NCI-H2107 treated with DMSO at 0.1 percent for 48 hours (cell line): ENCODE data around the gene NPB.

ENCODE experiments used
- DNase-seq: peaks from one replicate; lab custom pipeline; 2025; ENCODE audit not compliant: unreplicated experiment; lab: John Stamatoyannopoulos, UW

NPB gene

GRCh38 chr17:81924557-81925532 is 22.8 kb downstream of the NPB start:
- DNase-seq = no peak

DNA sequence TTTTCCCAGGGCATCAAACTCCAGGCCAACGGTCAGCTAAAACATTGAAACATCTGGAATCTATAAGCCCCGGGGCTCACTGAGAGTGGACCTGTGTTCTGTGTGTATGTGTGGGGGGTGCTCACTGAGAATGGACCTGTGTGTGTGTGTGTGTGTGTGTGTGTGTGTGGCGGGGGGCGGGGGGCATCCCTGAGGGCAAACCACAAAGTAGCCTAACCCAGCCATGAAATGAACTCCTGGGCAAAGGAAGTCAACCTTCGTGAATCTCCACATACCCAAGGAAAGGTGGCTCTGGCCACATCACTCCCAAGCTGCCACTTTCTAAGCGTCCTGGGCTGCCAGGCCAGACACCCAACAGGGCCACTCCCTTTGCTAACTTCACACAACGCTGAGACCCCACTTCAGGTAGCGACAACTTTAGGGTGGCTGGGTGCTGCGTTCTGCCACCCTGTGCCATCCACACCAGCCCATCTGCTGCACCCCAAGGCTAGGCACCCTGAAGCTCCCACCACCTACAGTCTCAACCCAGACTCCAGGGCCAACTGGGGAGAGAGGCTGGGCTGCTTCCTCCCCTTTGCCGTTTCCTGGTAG is 23.9 kb downstream of the NPB start:
- DNase-seq = no peak

DNA sequence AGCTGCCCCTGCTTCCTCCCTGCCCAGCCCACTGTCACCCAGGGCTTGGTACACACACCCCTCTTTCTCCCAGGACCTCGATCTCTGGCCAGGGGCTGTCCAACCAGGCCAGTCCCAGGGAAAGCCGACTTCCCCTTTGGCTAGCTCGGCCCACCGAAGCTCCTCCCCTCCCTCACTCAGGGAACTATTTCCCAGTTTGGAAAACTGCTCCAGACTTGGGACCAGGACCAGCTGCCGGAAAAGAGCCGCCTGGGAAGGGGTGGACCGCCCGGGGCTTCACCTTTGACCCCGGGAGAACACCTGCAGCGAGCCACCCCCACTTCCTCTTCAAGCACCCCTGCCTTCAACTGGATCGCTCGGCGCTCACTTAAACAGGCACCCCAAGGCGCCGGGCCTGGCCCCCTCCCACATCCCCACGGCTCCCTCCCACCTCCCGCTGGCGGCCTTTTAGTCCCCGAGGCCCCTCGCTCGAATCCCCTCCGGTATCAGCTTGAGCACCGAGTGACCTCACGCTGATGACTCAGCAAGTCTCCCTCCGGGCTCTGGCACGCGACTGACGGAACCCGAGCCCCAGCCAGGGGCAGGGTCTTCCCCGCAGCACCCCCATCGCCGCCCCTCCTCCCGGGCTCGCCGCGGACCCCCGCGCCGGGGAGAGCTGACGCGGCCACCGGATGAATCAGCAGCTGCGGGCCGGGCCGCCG is 24.6 kb downstream of the NPB start:
- DNase-seq = no peak

DNA sequence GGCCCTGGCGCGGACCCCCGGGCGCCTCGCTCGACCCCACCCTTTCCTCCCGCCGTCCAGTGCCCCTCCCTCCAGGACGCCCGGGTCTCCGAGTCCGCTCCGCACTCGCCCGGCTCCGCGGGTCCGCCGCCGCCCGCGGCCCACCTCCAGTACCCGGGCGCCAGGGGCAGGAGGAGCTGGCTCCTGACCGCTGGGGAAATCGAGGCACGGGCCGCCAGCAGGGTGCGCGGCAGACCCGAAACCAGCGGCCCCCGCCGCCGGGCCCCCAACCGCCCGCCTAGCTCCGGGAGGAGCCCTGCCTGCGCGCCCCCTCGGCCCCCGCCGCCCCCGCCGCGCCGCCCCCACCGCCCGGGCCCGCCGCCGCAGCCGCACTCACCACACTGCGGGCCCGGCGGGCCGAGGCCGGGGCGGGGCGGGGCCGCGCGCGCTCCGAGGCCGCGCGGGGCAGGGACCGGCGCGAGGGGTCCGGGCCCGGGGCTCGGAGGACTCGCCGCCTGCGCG is 25.2 kb downstream of the NPB start:
- no peak for DNase-seq

DNA sequence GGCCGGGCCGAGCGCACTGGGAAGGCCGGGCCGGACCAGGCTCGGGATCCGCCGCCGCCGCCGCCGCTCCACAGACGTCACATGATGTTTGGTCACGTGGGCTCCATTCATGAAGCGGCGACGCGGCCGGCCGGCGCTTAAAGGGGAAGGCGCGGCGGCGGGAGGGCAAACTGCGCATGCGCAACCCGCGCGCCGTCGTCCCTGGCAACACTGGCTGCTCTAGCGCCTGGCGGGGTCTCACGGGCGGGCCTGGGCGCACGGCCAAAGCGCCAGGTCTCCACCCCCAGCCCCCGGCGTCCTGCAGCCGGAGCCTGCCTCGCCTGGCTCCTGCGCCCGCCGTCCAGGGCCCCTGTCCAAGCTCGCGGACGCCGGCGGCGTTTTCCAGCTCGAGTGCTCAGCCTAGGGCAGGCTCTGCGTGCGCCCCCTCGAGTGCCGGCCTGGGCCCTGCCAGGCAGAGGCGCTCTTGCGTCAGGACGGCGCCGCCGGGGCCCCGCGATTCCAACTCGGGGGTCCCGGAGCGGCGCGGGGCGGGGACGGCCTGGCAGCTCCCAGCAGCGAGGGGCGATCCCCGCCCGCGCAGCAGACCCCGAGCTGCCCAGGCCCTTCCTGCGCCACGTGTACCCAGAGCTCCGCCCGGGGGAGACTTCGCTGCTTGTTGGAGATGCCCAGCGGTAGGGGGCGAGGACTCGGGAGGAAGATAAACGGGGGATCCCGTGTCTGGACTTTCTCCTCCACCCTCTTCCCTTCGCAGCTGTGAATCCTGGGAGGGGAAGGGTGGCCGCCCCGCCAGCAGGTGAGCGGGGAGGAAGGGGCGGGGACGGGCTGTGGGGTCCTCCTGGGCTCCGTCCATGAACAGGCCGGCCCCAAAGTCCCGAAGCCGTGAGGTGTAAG is 25.9 kb downstream of the NPB start, which contains the start of gene MAFG:
Gene MAFG (minus strand): TSS at position 83 of the 891 bp plus-strand sequence. CDS start 4,550 bp downstream, outside the sequence.
- DNase-seq = peak; percentile 57

DNA sequence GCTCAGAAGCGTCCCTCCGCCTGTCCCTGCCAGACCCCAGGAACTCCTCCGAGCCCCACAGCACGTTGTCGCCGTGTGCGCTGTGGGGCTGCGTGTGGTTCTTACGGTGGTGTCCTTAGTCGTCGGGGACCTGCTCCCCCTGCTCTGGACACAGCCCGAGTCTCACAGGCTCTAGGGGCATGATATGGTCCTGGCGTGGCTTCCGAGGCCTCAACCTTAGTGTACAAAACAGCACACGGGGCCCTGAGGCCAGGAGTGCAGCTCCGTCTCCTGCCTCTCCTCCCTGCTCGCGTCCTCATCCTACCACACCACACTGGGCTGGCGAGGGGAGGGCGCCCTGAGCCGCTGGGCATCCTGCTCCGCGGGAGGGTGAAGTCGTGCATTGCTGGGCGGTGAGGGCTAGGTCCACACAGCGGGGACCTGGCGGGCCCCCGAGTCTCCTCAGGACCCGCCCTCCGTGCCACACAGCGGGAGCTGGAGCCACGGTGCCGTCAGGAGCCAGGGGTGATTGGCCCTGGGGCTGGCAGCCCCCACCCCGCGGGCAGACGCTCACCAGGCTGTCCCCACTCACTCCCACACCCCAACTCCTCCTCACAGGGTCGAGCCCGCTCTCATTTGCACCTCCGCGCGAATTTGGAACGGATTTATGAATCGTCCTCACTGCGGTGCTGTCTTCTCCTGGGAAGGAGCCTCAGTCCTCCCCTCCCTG is 26.7 kb downstream of the NPB start:
- DNase-seq = no peak

- no peak for DNase-seq
Observed at GRCh38 chr17:81929253-81930141, 27.5 kb downstream of the NPB start.

DNA sequence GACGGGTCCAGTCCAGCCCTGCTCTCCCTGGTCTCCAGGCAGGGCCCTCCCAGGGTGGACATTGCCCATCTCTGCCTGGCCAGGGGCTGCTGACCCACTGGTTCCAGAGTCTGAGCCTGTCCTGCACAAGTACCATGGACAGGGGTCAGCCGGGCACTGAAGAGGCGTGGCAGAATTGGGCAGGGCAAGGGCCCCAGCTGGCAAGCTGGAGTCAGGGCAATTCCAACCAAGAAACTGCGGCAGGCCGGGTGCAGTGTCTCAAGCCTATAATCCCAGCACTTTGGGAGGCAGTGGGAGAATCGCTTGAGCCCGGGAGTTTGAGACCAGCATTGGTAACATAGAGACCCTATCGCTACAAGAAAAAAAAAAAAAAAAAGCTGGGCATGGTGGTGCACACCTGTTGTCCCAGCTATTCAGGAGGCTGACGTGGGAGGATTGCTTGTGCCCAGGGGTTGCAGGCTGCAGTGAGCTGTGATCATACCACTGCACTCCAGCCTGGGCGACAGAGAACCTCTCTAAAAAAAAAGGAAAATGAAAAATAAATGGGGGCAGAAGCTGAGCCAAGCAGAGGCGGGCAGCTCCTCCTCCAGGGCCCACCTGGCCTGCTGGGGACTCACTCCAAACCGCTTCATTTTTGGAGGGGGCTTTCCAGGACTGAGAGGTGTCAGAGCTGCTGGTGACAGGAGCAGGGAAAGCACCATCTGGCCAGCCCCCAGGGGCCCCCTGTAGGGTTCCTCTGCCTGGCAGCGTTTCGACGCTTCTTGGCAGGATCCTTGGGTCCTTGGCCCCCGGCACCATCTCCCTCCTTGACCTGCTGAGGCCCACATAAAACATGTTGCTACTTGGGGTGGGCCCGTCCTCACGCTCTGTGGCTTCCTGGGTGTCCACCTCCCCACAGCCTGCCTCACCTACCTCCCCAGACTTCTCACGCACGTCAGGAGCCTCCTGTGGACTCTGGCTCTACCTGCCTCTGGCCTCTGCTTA is 28.4 kb downstream of the NPB start:
- DNase-seq = no peak

DNA sequence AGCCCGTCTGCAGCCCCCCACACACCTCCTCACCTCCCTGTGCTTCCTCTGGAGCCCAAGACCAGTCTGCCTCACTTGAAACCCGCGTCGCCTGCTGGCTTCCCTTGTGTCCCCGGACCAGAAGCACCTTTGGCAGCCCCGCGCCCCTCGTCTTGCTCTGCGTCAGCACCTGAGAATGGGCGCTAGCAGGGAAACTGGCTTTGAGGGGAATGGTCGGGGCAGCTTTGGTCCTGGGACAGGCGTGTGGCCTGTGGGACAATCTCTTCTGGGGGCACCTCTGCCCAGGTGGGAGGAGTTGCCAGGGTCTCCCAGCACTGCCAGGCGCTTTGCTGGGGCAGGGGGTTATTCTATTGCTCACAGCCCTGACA is 29.1 kb downstream of the NPB start:
- DNase-seq = no peak

- no peak for DNase-seq
Observed at GRCh38 chr17:81931557-81932332, 29.7 kb downstream of the NPB start.

DNA sequence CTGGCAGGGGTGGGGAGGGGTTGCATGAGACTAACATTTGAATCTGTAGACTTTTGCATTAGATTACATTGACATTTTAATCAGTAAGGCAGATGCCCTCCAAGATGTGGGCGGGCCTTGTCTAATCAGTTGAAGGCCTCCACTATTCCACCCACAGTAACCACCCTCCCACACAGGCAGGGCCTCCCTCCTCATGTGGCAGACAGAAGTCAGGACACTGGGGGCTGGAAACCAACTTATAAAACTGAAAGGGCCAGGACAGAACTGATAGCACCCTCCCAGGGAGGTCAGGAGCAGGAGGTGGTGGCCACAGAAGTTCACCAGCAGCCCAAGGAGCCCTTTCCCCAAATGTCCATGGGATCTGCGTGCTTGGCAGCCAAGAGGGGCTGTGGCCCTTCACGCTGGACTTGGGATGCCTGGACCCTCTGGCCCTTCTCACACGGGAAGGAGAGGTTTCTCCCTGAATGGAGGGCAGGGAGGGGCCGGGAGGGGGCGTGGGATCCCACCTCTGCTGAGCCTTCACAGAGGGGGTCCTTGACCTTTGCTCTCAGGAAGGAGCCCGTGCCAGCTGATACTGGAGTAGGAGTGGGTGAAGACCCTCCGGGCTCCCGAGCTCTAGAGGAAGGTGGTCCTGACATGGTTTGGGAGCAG is 30.4 kb downstream of the NPB start:
- no peak for DNase-seq

DNA sequence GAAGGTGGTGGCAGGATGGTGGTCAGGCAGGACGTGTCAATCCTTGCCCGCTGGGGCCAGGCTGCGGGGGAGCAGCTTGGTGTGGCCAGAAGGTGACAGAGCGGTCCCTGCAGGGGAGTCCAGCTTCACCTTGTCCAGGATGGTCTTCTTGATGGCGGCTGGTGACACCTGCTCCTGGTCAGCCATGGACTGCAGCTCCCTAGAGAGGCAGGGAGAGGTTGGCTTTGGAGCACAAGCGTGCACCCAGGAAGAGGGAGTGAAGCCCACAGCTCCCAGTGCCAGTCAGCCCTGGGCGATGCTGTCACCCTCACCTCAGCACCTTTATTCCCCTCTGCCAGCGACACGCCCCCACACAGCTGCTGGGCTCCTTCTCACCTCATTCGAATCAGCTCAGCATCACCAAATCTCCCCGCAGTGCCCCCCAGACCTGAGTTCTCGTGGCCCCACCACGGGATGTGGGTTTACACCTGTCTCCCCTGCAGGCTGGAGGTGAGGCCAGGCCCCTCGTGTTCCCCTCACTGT is 31.2 kb downstream of the NPB start:
- no peak for DNase-seq

- DNase-seq = no peak
Observed at GRCh38 chr17:81934098-81934757, 32.2 kb downstream of the NPB start.

DNA sequence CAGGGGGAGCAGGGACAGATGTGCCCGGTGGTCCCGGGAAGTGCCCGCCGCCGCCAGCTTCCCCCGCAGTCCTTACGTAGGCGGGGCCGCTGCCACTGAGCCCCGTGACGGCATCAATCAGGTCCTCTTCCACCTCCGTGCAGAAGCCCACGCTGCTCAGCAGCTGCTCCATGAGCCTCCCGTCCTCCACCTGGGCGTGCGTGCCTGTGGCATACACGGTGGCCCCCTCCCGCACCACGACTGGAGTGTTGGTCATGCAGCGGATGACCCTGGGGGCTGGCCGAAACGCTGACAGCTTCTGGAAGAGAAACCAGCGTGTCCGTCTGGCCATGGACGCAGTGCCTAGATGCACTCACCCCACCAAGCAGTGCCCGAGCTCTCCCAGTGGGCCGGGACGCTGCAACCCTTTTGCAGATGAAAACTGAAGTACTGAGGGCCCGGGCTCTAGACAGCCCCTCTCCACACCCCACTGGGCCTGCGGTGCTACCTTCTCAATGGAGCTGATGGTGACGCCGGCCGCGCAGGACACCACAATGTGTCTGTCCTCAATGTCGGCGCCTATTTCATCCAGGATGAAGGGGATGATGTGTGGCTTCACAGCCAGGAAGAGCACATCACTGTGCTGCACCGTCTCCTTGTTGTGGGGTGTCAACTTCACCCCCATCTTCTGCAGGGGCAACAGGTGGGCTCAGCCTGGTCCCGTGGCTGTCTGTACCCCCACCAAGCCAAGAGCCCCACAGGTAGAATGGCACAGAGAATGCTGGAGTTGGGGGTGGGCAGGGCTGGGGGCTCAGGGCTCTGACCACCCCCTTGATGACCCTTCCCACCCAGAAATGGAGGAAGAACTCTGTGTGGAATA is 33.0 kb downstream of the NPB start:
- no peak for DNase-seq

DNA sequence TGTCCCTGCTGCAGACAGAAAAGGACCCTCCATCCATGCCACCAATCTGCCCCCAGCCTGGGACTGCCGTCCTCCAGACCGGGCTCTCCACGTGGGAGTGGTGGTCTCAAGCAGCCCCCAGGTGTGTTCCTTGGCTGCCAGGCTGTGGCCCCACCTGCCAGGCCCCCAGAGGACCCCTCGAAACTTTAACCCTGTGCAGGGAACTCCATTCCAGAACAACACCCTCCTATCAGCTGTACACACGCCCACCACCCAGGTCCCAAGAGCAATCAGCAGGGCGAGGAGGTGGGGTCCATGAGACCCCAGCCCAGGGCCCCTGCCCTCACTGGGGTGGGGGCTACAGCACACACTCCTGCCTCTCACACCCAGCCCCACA is 33.7 kb downstream of the NPB start:
- DNase-seq = no peak
